Activated CD8-positive, alpha-beta memory T cell treated with anti-CD3 and anti-CD28 coated beads for 24 hours (primary cell): ENCODE results near the gene AK1.

Experiments used
- DNase-seq: peaks from one replicate; pipeline ENCODE4 v3.0.0-alpha.2; 2020

Gene AK1

GRCh38 chr9:127907867-127908659 lies 30.6 kb upstream of the AK1 start:
- no peak for DNase-seq

- peak; percentile 82 for DNase-seq
Measured at GRCh38 chr9:127905788-127906191, 28.3 kb upstream of the AK1 start.

- peak; percentile 83 for DNase-seq
Measured at GRCh38 chr9:127905004-127905728, 27.7 kb upstream of the AK1 start.

GRCh38 chr9:127904561-127905003 lies 27.1 kb upstream of the AK1 start:
- DNase-seq = no peak

GRCh38 chr9:127903557-127904475 lies 26.3 kb upstream of the AK1 start:
- DNase-seq = peak; percentile 92

GRCh38 chr9:127899128-127899943 lies 21.9 kb upstream of the AK1 start, which contains the start of gene ST6GALNAC6:
Gene ST6GALNAC6 (minus strand): TSS chr9:127899603. CDS start chr9:127897981, 1,622 bp downstream.
- DNase-seq = peak; percentile 90

- no peak for DNase-seq
Measured at GRCh38 chr9:127898433-127899127, 21.1 kb upstream of the AK1 start.

- DNase-seq = peak; percentile 75
Measured at GRCh38 chr9:127897193-127897692, 19.8 kb upstream of the AK1 start.

- no peak for DNase-seq
Measured at GRCh38 chr9:127896395-127897192, 19.1 kb upstream of the AK1 start.

- DNase-seq = no peak
Measured at GRCh38 chr9:127895811-127896210, 18.3 kb upstream of the AK1 start.

- no peak for DNase-seq
Measured at GRCh38 chr9:127893392-127893791, 15.9 kb upstream of the AK1 start.

GRCh38 chr9:127892831-127893230 lies 15.4 kb upstream of the AK1 start:
- no peak for DNase-seq

- DNase-seq = no peak
Measured at GRCh38 chr9:127890053-127890452, 12.6 kb upstream of the AK1 start.

GRCh38 chr9:127887792-127888191 lies 10.3 kb upstream of the AK1 start:
- DNase-seq = no peak

- no peak for DNase-seq
Measured at GRCh38 chr9:127886401-127886972, 9.0 kb upstream of the AK1 start.

GRCh38 chr9:127885508-127886281 lies 8.2 kb upstream of the AK1 start:
- DNase-seq = no peak

- no peak for DNase-seq
Measured at GRCh38 chr9:127884976-127885490, 7.6 kb upstream of the AK1 start.

- no peak for DNase-seq
Measured at GRCh38 chr9:127884427-127884911, 7.0 kb upstream of the AK1 start.

- no peak for DNase-seq
Measured at GRCh38 chr9:127883959-127884358, 6.5 kb upstream of the AK1 start.
